CD14-positive monocyte (primary cell): ENCODE results near the gene MST1R. TPM values are rescaled to one million over a fixed set of nuclear protein-coding genes. Genes with fewer than 3 reads are reported as not detected.
A peak's percentile ranks its signal among the peaks of the same experiment; 100 is the strongest.

Experiments used
- DNase-seq, 3 donors: peaks; one replicate each; pipeline ENCODE4 v3.0.0-alpha.2; 2011 to 2022
- H2AFZ ChIP-seq: 2 replicates; pipeline ENCODE4 v1.6.0; 2012; ENCODE audit warnings: mild to moderate bottlenecking, low read depth, low read length, inconsistent platforms; ENCODE audit not compliant: insufficient read depth, poor library complexity, severe bottlenecking
- H3K27ac ChIP-seq, 2 donors: 1 replicate in 1 of 2; 2 replicates in 1 of 2; pipeline ENCODE4 v1.5.1; 2012 to 2013; ENCODE audit warnings: low read length in 2 of 2, control low read depth in 1 of 2, inconsistent platforms in 1 of 2, low read depth in 1 of 2, mild to moderate bottlenecking in 1 of 2
- H3K27me3 ChIP-seq, 2 donors: one replicate each; pipeline versions ENCODE4 v1.6.0 to v1.6.1; 2011 to 2013; ENCODE audit warnings: low read length in 2 of 2; ENCODE audit not compliant: control insufficient read depth in 2 of 2, insufficient read depth in 2 of 2
- H3K36me3 ChIP-seq, 2 donors: replicated peaks in 1 of 2; 1 replicate in 1 of 2; 2 replicates in 1 of 2; pipeline versions ENCODE4 v1.5.1 to v1.6.1; 2012 to 2013; ENCODE audit warnings: low read length in 2 of 2, control low read depth in 1 of 2, inconsistent platforms in 1 of 2, mild to moderate bottlenecking in 1 of 2; ENCODE audit not compliant: insufficient read depth in 2 of 2, control insufficient read depth in 1 of 2
- H3K4me1 ChIP-seq, 2 donors: 1 replicate in 1 of 2; 2 replicates in 1 of 2; pipeline versions ENCODE4 v1.5.1 to v1.6.1; 2012 to 2013; ENCODE audit warnings: low read length in 2 of 2, control low read depth in 1 of 2, inconsistent platforms in 1 of 2, mild to moderate bottlenecking in 1 of 2, moderate library complexity in 1 of 2; ENCODE audit not compliant: insufficient read depth in 2 of 2, control insufficient read depth in 1 of 2
- H3K4me2 ChIP-seq: replicated peaks from 2 replicates; pipeline ENCODE3; 2012; ENCODE audit warnings: low read length, moderate library complexity, mild to moderate bottlenecking; ENCODE audit not compliant: poor library complexity, severe bottlenecking; ENCODE audit errors: extremely low read depth
- H3K4me3 ChIP-seq, 3 experiments: fragments of 200-600 bp in 1 of 3; sonication (generic) in 1 of 3; replicated peaks in 1 of 3; 1 replicate in 2 of 3; 2 replicates in 1 of 3; pipeline ENCODE4 v1.5.1; 2011 to 2013; ENCODE audit warnings: low read length in 3 of 3, mild to moderate bottlenecking in 3 of 3, control low read depth in 2 of 3, low read depth in 2 of 3, inconsistent platforms in 1 of 3, moderate library complexity in 1 of 3
- H3K79me2 ChIP-seq: 2 replicates; pipeline ENCODE4 v1.6.0; 2012; ENCODE audit warnings: mild to moderate bottlenecking, control low read depth, inconsistent platforms, low read length, moderate library complexity; ENCODE audit not compliant: insufficient read depth
- H3K9ac ChIP-seq: 2 replicates; pipeline ENCODE4 v1.6.0; 2017; ENCODE audit warnings: low read length, mild to moderate bottlenecking; ENCODE audit not compliant: insufficient read depth, poor library complexity, severe bottlenecking
- H3K9me3 ChIP-seq, 2 donors: replicated peaks in 1 of 2; 1 replicate in 1 of 2; 2 replicates in 1 of 2; pipeline versions ENCODE4 v1.5.1 to v1.6.1; 2012 to 2013; ENCODE audit warnings: low read length in 2 of 2, control low read depth in 1 of 2; ENCODE audit not compliant: control insufficient read depth in 1 of 2, insufficient read depth in 1 of 2
- H4K20me1 ChIP-seq: 2 replicates; pipeline ENCODE4 v1.6.0; 2012; ENCODE audit warnings: mild to moderate bottlenecking, low read length, control low read depth, moderate library complexity; ENCODE audit not compliant: insufficient read depth
- H3K27ac Mint-ChIP-seq, 7 donors: one replicate each; pipeline ENCODE4 v1.8.0; 2020; ENCODE audit warnings: mild to moderate bottlenecking in 7 of 7, mixed read lengths in 7 of 7, moderate library complexity in 6 of 7, inconsistent platforms in 2 of 7
- H3K27me3 Mint-ChIP-seq, 3 donors: one replicate each; pipeline ENCODE4 v1.8.0; 2021 to 2022; ENCODE audit warnings: low read depth in 3 of 3, mild to moderate bottlenecking in 3 of 3, mixed read lengths in 3 of 3, moderate library complexity in 3 of 3, inconsistent platforms in 1 of 3
- H3K36me3 Mint-ChIP-seq, 2 donors: one replicate each; pipeline ENCODE4 v1.8.0; 2020; ENCODE audit warnings: mixed read lengths in 2 of 2, inconsistent platforms in 1 of 2, mild to moderate bottlenecking in 1 of 2
- H3K4me1 Mint-ChIP-seq: one replicate; pipeline ENCODE4 v1.8.0; 2020; ENCODE audit warnings: mild to moderate bottlenecking, mixed read lengths
- H3K4me3 Mint-ChIP-seq, 2 donors: one replicate each; pipeline ENCODE4 v1.8.0; 2020; ENCODE audit warnings: mild to moderate bottlenecking in 2 of 2, mixed read lengths in 2 of 2, moderate library complexity in 1 of 2
- H3K9me3 Mint-ChIP-seq, 7 donors: one replicate each; pipeline ENCODE4 v1.8.0; 2020 to 2022; ENCODE audit warnings: mixed read lengths in 7 of 7, mild to moderate bottlenecking in 6 of 7, moderate library complexity in 6 of 7, inconsistent platforms in 2 of 7
- CTCF ChIP-seq: fragments of 200-600 bp; IDR thresholded peaks from one replicate; pipeline ENCODE4 v1.8.0; 2022; ENCODE audit warnings: antibody characterized with exemption, mild to moderate bottlenecking
- WGBS: methylation state at CpG from one replicate; pipeline ENCODE4 v1.1.5; 2013; ENCODE audit warnings: missing lambda C conversion rate; ENCODE audit not compliant: insufficient coverage; 5-methylcytosine and 5-hydroxymethylcytosine counted together
- intact Hi-C, 2 donors: fragments of 100-400 bp; cut with micrococcal nuclease; formaldehyde crosslinking; loops; one replicate each; pipeline versions ENCODE4 v1.15.0 to v1.15.1; 2023
- polyA plus RNA-seq, 3 donors: library from polyadenylated mRNA; depleted of rRNA in 1 of 3; unstranded in 2 of 3; stranded (reverse) in 1 of 3; fragments of 300-500 nt in 2 of 3; fragments of >200 nt in 1 of 3; fragmentation: Illumina TruSeq in 2 of 3; gene quantifications; 1 replicate in 2 of 3; 2 replicates in 1 of 3; pipeline ENCODE4 v1.2.3, GENCODE V29; 2012 to 2021

Gene MST1R
- polyA plus RNA-seq, 3 donors, result 0.25 TPM; not detected in 2

GRCh38 chr3:49886922-49887265 is 16.8 kb downstream of the MST1R start:
- Mint-ChIP-seq H3K4me1 (peaks cover 5% of the 10 kb centered on the region), H3K27ac (no peak overlapping the region), H3K36me3 (no peaks in the 10 kb centered on the region), H3K9me3 (peaks cover 0 to 2% (median 0%) of the 10 kb centered on the region in 7 donors), H3K27me3 (peaks cover 0 to 3% (median 2%) of the 10 kb centered on the region in 3 donors), H3K4me3 (no peak overlapping the region)
- Histone ChIP-seq H3K4me2 (no peak overlapping the region), H3K36me3 (no peaks in the 10 kb centered on the region), H2AFZ (no peak overlapping the region), H4K20me1 (no peaks in the 10 kb centered on the region), H3K9me3 (no peaks in the 10 kb centered on the region), H3K79me2 (no peaks in the 10 kb centered on the region), H3K9ac (no peak overlapping the region), H3K4me3 (no peak overlapping the region), H3K27me3 (no peaks in the 10 kb centered on the region), H3K27ac (no peak overlapping the region), H3K4me1 (peaks cover 0 to 2% of the 10 kb centered on the region in 2 donors)
- intact Hi-C loops, result no loop called here
- DNase-seq, result no peak
- no peak for TF ChIP-seq CTCF

GRCh38 chr3:49883998-49884397 is 19.7 kb downstream of the MST1R start:
- no peak overlapping the region for H3K4me3 Mint-ChIP-seq
- no peaks in the 10 kb centered on the region for H3K9me3 Mint-ChIP-seq
- no peak for DNase-seq
- Histone ChIP-seq H3K9me3 (no peaks in the 10 kb centered on the region), H3K79me2 (no peaks in the 10 kb centered on the region), H3K4me2 (no peak overlapping the region), H2AFZ (no peak overlapping the region), H3K27me3 (no peaks in the 10 kb centered on the region), H3K9ac (no peak overlapping the region), H3K36me3 (no peaks in the 10 kb centered on the region), H3K4me3 (no peak overlapping the region), H3K27ac (no peak overlapping the region), H4K20me1 (no peaks in the 10 kb centered on the region), H3K4me1 (peaks cover 0 to 2% of the 10 kb centered on the region in 2 donors)
- intact Hi-C loops, result no loop called here
- peaks cover 7% of the 10 kb centered on the region for H3K4me1 Mint-ChIP-seq
- peak overlapping the region in 1 of 7 donors; percentile 3 for H3K27ac Mint-ChIP-seq
- TF ChIP-seq CTCF, result no peak
- H3K36me3 Mint-ChIP-seq, result no peaks in the 10 kb centered on the region
- peaks cover 1 to 3% (median 2%) of the 10 kb centered on the region in 3 donors for H3K27me3 Mint-ChIP-seq
- WGBS, result 76% methylated on average over 3 of the region's 4 CpGs
